Measurements from ENCODE around the gene GNAI3.

GNAI3 gene

DNA sequence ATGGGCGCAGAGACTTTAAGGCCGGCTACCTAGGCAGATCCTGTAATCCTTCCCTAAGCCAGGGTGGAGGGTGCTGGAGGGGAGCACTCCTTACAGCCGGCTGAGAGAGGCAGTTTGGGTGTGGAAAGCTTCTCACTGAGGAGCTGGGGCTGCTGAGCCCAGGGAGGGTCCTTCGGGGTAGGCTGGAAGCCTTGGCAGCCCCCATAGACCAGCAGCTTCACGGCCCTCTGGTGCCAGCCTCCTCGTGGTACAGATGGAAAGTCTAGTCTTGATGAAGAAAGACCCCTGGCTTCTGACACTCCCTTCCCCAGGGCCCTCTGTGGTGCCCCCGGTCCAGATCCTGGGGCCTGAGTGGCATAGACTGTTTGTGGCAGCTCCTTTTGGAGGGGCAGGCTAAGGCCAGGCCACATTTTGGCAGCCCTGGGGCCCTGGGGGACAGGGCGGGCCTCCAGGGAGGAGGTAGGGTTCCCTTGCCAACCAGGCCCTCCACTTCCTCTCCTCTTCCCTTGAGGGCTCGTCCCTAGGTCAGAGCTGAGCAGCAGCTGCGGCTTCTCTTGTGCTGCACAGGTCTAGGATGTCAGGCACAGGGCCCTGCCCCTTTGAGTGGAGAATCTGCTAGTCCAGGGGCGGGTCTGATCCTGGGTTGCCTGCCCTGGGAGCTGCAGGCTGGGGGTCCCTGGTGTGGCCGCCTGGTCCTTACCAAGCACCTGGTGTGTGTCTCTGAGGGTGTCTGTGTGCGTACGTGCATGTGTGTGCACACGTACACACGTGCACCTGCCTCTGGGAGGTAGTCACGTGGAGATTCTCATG, 76.0 kb downstream of the GNAI3 start:
- DNase-seq: no peak

DNA sequence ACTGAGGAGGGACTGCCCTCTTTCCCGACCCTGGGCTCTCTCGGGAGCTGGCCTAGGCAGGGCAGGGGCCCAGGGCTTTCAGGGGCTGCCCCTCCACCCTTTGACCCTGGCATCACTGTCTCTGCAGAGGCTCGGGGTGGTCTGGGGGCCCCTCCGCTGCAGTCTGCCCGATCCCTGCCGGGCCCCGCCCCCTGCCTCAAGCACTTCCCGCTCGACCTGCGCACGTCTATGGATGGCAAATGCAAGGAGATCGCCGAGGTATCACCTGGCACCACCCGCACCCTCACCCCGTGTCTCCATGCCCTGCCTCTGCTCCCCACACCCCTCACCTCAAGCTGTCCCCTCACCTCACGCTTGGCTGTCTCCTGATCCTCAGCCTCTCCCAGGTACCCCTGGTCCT, 76.8 kb downstream of the GNAI3 start:
- DNase-seq: no peak

DNA sequence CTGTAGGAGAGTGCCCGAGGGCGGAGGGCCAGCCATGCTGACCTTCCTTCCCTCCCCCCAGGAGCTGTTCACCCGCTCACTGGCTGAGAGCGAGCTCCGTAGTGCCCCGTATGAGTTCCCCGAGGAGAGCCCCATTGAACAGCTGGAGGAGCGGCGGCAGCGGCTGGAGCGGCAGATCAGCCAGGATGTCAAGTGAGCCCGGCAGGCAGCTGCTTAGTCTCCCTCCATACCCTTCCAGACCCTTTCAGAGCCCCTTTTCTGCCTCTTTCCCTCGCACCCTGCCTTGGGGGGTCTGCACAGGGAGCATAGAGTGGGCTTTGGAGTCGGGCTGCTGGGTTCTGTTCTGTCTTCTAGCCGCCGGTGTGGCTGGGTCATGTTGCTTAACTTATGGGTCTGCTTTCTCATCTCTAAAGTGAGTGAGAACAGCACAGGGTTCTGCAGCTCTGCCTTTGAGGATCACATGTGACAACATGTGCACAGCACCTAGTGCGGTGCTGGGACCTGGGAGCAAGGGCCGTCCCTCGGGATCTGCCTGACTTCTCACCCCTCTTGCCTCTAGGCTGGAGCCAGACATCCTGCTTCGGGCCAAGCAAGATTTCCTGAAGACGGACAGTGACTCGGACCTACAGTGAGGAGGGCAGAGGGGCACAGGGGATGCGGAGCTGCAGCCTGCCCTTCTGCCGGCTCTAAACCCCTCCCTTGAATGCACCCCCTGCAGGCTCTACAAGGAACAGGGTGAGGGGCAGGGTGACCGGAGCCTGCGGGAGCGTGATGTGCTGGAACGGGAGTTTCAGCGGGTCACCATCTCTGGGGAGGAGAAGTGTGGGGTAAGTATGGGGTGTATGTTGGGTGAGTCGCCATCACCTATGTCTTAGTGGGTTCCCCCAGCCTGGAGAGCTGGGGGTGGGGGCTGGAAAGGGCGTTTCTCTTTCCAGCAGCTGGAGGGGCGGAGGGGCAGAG, 77.5 kb downstream of the GNAI3 start:
- DNase-seq: no peak

DNA sequence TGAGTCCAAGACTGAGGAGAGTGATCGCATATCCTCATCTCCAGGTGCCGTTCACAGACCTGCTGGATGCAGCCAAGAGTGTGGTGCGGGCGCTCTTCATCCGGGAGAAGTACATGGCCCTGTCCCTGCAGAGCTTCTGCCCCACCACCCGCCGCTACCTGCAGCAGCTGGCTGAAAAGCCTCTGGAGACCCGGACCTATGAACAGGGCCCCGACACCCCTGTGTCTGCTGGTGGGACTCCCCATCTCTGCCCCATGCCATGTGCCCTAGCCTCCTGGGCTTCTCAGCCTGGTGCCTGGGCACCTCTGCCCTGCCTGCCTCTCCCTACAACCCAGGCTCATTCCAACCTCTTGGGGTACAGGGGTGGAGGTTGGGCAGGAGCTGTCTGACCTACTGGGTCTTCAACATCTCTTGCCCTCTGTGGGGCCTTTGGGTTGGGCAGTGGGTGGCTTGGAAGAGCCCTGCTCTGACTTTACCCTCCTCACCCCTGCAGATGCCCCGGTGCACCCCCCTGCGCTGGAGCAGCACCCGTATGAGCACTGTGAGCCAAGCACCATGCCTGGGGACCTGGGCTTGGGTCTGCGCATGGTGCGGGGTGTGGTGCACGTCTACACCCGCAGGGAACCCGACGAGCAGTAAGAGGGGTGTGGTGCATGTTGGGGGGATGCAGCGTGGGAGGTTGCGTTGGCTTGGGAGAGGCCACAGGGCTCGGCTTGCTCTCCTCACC, 78.4 kb downstream of the GNAI3 start:
- DNase-seq: no peak

DNA sequence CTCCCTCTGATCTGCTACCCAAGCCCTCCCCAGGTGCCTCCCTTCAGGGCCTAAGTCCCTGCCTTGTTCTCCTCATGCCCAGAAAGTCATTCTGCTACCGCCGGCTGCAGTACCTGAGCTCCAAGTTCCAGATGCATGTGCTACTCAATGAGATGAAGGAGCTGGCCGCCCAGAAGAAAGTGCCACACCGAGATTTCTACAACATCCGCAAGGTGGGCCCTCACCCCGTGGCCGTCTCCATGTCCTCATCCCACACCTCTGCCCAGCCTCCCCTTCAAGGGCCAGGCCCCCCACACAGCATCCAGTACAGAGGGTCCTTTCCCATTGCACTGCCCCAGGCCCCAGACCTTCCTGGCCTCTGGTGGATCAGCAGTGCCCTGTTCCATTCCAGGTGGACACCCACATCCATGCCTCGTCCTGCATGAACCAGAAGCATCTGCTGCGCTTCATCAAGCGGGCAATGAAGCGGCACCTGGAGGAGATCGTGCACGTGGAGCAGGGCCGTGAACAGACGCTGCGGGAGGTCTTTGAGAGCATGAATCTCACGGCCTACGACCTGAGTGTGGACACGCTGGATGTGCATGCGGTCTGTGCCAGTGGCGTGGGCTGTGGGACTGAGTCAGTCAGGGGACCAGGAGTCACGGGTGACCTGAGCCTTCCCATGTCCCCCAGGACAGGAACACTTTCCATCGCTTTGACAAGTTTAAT, 79.4 kb downstream of the GNAI3 start:
- DNase-seq: no peak

DNA sequence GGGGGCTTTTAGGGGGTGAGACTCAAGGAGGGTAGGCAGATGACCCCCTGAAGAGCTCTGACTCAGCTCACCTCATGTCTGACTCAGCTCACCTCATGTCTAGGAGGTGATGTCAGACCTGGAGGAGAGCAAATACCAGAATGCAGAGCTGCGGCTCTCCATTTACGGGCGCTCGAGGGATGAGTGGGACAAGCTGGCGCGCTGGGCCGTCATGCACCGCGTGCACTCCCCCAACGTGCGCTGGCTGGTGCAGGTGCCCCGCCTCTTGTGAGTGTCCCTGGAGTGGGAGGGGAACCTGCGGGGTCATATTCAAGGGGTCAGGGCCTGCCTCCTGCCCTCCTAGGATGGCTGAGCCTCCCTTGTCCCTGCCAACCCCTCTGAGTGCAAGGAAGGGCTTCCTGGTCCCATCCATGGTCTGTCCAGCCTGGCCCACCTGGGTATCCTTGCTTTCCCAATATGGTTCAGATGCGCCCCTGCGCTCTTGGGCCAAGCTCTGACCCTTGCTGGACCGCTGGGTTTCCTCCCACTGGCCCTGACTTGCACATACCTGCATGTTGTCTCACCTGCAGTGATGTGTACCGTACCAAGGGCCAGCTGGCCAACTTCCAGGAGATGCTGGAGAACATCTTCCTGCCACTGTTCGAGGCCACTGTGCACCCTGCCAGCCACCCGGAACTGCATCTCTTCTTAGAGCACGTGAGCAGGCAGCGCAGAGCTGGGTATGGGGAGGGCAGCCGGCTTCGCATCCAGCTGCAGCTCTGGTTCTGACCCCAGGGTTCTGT, 80.3 kb downstream of the GNAI3 start:
- DNase-seq: no peak

DNA sequence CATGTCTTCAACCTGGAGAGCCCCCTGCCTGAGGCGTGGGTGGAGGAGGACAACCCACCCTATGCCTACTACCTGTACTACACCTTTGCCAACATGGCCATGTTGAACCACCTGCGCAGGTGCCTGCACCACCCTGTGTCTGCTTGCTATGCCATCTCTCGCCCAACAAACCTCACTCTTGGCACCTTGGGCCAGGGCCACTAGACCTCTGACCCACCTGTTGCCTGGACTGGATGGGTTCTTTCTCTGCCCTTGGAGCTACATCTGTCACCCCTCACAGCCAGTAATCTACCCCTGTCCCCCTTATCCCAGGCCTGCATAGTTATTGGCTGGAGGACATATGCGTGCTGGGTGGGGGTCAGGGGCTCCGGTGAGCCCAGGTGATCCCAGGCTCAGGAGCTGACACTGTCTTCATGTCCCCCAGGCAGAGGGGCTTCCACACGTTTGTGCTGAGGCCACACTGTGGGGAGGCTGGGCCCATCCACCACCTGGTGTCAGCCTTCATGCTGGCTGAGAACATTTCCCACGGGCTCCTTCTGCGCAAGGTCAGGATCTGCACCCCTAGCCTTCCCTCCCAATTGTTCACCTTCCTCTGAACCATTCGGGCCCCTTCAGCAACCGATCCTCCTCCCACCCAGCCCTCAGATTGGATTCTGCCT, 81.1 kb downstream of the GNAI3 start:
- no peak for DNase-seq

DNA sequence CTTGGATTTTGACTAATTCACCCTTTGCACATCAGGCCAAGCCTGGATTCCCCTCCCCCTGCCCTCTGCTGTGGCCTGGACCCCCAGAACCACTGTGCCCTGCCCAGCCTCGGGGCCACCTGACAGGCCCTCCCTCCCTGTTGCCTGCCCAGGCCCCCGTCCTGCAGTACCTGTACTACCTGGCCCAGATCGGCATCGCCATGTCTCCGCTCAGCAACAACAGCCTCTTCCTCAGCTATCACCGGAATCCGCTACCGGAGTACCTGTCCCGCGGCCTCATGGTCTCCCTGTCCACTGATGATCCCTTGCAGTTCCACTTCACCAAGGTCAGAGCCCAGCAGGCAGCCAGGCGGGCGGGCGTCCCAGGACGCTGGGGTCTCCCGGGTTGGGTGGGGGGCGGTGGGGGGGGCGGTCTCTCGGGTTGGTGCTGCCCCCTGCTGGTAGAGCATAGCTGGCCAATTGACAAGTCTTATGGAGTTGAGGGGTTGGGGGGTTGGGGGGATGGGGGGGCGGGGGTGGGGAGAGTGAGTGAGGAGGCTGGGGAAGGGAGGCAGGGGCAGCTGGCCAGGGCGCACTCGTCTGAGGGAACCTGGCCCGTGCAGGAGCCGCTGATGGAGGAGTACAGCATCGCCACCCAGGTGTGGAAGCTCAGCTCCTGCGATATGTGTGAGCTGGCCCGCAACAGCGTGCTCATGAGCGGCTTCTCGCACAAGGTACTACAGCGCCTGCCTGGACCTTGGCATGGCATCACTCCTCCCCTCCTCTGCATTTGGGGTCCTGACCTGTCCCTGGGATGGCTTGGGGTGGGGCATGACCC, 81.9 kb downstream of the GNAI3 start:
- DNase-seq: no peak

DNA sequence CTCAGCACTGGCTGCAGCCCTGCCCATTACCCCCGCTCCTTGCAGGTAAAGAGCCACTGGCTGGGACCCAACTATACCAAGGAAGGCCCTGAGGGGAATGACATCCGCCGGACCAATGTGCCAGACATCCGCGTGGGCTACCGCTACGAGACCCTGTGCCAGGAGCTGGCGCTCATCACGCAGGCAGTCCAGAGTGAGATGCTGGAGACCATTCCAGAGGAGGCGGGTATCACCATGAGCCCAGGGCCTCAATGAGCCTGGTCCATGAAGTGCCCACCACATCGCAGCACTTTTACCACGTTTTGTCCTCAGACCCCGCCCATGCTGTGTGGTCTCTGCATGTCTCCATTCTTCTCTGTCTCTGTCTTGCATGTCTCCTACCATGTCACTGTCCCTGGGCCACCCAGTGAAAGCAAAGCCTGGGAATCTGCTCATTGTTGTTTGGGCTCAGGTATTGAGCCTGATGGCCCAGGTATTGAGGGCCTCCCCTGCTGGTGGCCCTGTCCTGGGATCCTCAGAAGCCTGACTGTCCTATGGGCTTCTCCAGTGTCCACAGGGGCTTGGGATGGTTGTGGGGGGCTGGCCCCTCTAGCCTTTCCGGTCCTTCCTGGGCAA, 82.6 kb downstream of the GNAI3 start:
- DNase-seq: no peak

DNA sequence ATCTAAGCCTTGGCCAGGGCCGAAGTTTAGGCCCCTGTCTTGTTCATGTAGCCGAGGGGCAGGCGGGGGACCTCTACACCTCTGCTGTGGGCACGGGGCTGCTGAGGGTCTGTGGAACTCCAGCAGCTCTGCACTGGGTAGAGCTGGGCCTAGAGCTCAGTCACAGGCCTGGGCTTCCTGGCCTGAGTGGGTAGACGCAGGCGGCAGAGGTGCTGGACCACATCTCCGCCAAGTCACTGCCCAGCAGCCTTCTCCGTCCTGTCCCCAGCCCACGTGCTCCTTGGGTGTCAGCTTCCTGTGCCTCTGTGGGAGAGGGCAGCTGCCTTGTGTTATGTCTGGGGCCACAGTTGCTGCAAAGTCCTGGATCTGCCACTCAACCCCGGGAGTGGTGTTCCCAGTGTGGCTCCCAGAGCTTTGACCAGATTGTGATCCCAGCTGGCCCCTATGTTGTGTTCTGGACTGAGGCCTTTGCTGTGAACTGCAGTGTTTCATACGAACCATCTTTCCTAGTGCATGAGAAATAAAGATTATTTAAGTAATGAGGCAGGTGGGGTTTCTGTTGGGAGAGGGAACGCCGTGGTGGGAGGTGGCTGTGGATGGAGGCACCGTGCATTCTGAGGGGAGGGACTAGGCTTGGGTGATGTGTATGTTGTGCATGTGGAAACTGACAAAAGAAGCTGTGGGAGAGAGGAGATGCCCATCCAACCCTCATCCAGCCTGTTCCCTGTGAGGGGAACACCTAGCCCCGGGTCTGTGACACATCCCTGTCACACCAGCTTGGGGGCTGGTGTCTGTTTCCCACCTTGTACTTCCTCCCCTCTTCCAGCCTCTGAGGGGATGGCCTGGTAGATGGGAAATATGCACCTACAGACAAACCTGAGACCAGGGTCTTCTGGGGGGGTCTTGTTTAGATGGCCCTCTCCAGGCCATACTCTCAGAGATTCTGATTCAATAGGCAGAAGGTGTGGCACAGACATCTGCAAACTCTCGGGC, 83.4 kb downstream of the GNAI3 start:
- DNase-seq: no peak

DNA sequence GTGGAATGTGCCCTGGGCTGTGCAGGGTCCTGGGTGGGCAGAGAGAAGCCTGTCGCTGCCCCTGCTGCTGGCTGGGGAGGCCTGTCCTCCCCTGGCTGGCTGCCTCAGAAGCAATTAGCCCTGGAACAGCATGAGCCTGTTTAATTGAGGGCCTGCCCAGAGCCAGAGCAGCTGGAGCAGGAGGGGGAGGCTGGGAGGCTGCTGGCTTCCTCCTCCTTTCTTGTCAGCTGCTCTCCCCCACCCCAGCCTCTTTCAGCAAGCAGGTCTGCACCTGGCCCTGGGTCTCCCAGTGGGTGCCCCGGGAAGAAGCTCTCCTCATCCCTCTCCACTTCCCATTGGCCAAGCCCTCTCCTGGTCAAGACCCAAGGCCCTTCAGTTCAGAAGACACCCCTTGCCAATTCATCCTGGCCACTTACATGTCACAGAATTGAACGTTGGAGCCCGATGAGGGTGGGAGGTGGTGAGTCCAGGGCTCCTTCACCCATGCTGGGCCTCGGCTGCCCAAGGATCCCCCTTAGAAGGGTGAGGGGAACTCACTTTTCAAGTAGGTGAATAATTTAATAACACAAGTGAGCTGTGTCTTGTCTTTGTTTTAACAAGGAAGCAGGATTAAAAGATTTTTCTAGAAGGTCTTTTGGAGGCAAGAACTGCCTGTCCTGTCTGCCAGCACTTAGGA, 84.4 kb downstream of the GNAI3 start:
- DNase-seq: no peak

DNA sequence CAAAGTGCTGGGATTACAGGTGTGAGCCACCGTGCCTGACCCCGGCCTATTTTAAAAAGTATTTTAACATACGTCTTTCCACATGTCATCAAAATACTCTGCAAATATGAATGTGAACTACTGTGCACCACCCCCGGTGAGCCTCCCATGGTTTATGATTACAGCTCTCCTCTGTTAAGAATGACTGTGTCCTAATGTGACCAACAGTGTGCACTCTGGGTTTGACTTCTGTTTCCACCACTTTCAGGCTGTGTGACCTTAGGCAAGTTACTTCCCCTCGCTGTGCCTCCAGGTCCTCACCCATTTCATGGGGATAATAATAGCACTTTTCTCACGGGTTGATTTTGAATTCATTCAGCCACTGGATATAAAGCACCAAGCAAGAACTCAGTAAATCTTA, 85.9 kb downstream of the GNAI3 start:
- no peak for DNase-seq

DNA sequence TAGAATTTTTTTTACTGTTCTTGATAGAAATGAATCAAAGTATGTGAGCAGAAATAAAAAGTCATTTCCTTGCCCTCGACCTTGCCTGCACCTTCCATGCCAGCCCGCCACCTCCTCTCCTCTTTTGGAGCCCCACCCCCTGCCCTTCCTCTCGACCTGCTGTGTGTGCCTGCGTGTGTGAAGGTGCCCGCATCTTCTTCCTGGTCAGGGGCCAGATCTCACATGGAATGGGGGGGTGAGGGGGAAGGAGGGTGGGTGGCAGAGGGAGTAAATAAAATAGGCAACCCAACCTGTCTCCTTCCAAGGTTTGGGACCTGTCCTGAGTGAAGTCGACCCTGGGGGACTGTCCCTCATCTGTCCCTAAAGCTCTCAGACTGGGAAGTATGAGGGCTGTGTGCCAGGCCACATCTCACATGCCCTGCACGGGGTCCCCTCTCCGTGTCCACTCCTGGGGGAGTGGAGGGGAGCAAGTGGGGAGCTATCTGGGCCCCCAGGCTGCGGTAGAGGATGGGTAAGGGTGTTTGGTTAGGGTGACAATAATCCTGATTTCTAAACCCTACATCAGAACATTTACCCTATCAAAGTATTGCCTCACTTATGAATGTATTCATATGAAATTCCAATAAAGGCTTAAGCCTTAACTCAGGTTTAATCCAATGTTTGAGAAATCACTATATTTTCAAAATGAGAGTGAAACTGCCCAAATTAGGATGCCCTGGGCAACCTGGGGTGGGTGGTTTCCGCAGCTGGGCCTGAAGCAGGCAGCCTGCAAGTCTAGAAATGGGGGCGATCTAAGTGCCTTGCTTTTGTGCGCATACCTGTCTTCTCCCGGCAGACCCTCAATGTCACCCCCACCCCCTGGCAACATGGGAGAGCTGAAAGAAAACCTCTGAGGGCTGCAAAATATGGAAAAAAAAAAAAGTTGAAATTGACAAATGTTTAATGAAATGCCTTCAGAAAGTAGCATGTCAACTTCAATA, 86.6 kb downstream of the GNAI3 start:
- no peak for DNase-seq

DNA sequence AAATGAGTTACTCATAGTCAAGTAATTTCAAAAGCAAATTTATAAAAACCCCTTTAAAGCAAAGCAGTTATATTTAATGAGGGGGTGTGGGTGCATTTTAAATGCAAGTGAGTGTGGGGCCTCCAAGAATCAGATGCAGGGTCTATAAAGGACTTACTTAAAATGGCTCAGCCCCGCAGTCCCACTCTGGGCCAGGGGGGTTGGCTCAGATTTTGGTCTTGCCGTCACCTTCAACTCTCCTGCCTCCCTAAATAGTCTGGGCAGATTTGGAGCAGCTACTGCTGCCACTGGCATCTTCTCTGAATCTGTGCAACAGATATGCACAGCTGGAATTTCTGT, 87.4 kb downstream of the GNAI3 start:
- no peak for DNase-seq

DNA sequence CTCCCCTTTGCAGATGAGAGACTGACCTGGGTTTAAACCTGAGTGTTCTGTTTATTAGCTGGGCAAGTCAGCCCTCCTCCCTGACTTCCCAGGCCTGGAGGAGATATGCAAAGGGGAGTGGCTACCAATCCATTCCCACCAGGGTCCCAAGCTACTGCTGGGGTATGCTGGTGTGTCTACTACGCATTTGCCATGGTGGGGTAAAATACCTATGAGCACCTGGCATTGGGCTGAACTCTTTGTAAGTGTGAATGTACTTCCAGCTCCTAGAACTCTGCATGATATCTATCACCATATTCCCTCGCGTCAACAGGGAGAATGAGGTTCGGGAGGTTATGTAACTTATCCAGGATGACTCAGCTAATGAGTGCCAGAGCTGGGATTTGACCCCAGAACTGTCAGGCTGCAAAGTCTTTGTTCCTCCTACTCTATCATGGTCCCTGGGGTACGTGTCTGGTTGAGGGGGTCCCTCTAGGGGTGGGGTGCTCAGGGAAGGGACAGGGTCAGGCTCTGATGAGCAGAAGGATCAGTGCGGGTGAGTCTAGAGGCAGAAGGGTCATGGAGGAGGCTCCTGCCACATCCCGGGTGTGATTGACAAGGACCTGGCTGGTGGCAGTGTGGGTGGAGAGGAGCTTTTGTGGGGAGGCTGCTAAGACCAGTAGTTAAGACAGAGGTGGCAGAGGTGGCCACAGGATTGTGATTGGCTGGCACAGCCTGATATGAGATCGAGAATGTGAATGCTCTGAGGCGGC, 88.0 kb downstream of the GNAI3 start:
- no peak for DNase-seq

DNA sequence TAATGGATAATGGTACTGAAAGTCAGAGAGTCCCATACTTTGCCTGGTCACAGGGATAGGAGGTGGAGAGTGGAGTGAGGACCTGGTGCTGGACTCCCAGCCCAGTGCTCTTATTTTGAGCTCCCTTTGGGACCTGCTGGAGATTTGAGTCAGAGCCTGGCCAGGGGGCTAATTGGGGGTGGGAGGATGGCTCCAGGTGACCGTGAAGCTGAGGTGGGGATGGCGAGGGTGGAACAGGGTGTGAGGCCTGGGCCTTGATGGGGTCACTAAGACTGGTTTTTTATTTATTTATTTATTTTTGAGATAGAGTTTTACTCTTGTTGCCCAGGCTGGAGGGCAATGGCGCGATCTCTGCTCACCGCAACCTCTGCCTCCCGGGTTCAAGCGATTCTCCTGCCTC, 89.0 kb downstream of the GNAI3 start:
- DNase-seq: no peak
